ENCODE results near the gene SPAG6.

- no peak for TF ChIP-seq EZH2 (IDR thresholded peaks at IDR 0.05; ENCODE audit: low read depth)
- TF ChIP-seq CTCF (conservative IDR thresholded peaks at IDR 0.05), result no peak
Measured at GRCh38 chr10:22456486-22456885, 111.2 kb downstream of the SPAG6 start.
